SK-N-SH treated with all-trans-retinoic acid at 6 μM for 48 hours (cell line): Measurements from ENCODE around the gene STXBP2.

ENCODE experiments used
- ATAC-seq: fragments of 200-7000 bp; cut with Tn5 transposase; 3 replicates; pipeline ENCODE4 v1.9.1; 2020; ENCODE audit warnings: mild to moderate bottlenecking, moderate library complexity
- CREB5 ChIP-seq: fragments of 250-450 bp; sonication (Bioruptor Pico); IDR thresholded peaks from 2 replicates; pipeline ENCODE4 v1.5.1; 2020; ENCODE audit warnings: low read depth, mild to moderate bottlenecking, moderate library complexity
- GLIS3 ChIP-seq: fragments of 250-450 bp; sonication (Bioruptor Pico); IDR thresholded peaks from 2 replicates; pipeline ENCODE4 v1.5.0; 2020; ENCODE audit warnings: mild to moderate bottlenecking, moderate library complexity
- ISL1 ChIP-seq: fragments of 250-450 bp; sonication (Bioruptor Pico); IDR thresholded peaks from 2 replicates; pipeline ENCODE4 v2.1.2; 2022; ENCODE audit warnings: mild to moderate bottlenecking, moderate library complexity
- OSR1 ChIP-seq: fragments of 250-450 bp; sonication (Bioruptor Pico); IDR thresholded peaks from 2 replicates; pipeline ENCODE4 v1.8.0; 2022; ENCODE audit warnings: moderate library complexity, mild to moderate bottlenecking, inconsistent platforms
- POU6F1 ChIP-seq: fragments of 250-450 bp; sonication (Bioruptor Pico); IDR thresholded peaks from 2 replicates; pipeline ENCODE4 v1.8.0; 2021; ENCODE audit warnings: low read depth, mild to moderate bottlenecking, moderate library complexity, borderline replicate concordance
- PPARA ChIP-seq: fragments of 250-450 bp; sonication (Bioruptor Pico); IDR thresholded peaks from 2 replicates; pipeline ENCODE4 v1.5.0; 2020; ENCODE audit warnings: mild to moderate bottlenecking, borderline replicate concordance
- RARB ChIP-seq: fragments of 250-450 bp; sonication (Bioruptor Pico); IDR thresholded peaks from 2 replicates; pipeline ENCODE4 v1.8.0; 2021; ENCODE audit warnings: mild to moderate bottlenecking, moderate library complexity
- SNAI2 ChIP-seq: fragments of 250-450 bp; sonication (Bioruptor Pico); IDR thresholded peaks from 2 replicates; pipeline ENCODE4 v1.5.0; 2020; ENCODE audit warnings: mild to moderate bottlenecking, moderate library complexity
- TOX ChIP-seq: fragments of 250-450 bp; sonication (Bioruptor Pico); IDR thresholded peaks from 2 replicates; pipeline ENCODE4 v1.8.0; 2021; ENCODE audit warnings: mild to moderate bottlenecking, moderate library complexity, borderline replicate concordance
- TSHZ2 ChIP-seq: fragments of 250-450 bp; sonication (Bioruptor Pico); IDR thresholded peaks from 2 replicates; pipeline ENCODE4 v1.5.0; 2020; ENCODE audit warnings: mild to moderate bottlenecking, moderate library complexity
- ZNF565 ChIP-seq: fragments of 450-650 bp; formaldehyde crosslinking; conservative IDR thresholded peaks from 2 replicates; pipeline ENCODE4 v1.5.0; 2020; ENCODE audit warnings: low read depth, mild to moderate bottlenecking, moderate library complexity
- ZNF70 ChIP-seq: fragments of 450-650 bp; formaldehyde crosslinking; IDR thresholded peaks from 2 replicates; pipeline ENCODE4 v1.5.0; 2020; ENCODE audit warnings: mild to moderate bottlenecking, moderate library complexity
- ZNF8 ChIP-seq: fragments of 450-650 bp; formaldehyde crosslinking; IDR thresholded peaks from 2 replicates; pipeline ENCODE4 v1.5.0; 2020; ENCODE audit warnings: mild to moderate bottlenecking, moderate library complexity
- TF ChIP-seq, protein P1 (sequence below): fragments of 250-450 bp; sonication (Bioruptor Pico); IDR thresholded peaks from 2 replicates; pipeline ENCODE4 v1.8.0; 2020; ENCODE audit warnings: mild to moderate bottlenecking, moderate library complexity, borderline replicate concordance
- TF ChIP-seq, protein P2 (sequence below): fragments of 250-450 bp; sonication (Bioruptor Pico); IDR thresholded peaks from 2 replicates; pipeline ENCODE4 v1.5.1; 2021; ENCODE audit warnings: mild to moderate bottlenecking, moderate library complexity

STXBP2 gene

DNA sequence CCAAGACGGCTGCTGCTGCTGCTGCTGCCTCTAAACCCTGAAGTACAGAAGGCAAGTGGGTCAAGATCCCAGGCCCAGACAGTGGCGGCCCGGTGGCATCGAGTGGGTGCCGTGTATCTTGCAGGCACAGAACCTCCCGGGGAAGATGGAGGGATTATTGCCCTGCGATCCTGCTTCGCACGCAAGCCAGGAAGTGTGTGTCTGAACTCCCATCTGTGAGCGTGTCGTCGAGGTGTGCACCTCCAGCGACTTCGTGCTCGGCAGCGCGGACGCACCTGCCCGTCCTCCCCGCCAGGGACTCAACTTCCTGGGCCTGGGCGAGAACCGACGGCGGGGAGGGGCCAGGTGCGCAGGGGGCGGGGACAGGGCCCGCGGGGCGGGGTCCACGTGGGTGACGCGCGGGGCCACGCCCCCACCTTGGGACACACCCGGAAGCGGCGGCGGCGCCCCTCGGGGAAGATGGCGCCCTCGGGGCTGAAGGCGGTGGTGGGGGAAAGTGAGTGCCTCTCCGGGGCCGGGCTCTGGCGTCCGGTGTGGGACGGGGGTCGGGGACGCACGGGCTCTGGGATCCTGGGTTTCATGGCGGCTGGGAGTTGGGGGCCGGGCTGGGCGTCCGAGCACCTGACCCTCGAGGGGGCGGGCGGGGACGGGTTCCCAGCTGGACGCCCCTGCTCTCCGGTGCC is at the start of gene STXBP2:
TSS of gene STXBP2 (plus strand) at position 420 of the 683 bp plus-strand sequence. CDS start at position 460, 40 bp downstream.
- no peak; the same call in 1 of the 3 replicates for ATAC-seq
- TF ChIP-seq ZNF8 (CRISPR knock-in tag), result no peak
- no peak for TF ChIP-seq RARB (CRISPR knock-in tag)
- no peak for TF ChIP-seq GLIS3 (CRISPR knock-in tag)
- TF ChIP-seq TSHZ2 (CRISPR knock-in tag), result no peak
- TF ChIP-seq TOX (CRISPR knock-in tag), result no peak
- no peak for TF ChIP-seq SNAI2
- no peak for TF ChIP-seq POU6F1 (CRISPR knock-in tag)
- TF ChIP-seq, protein P1, sequence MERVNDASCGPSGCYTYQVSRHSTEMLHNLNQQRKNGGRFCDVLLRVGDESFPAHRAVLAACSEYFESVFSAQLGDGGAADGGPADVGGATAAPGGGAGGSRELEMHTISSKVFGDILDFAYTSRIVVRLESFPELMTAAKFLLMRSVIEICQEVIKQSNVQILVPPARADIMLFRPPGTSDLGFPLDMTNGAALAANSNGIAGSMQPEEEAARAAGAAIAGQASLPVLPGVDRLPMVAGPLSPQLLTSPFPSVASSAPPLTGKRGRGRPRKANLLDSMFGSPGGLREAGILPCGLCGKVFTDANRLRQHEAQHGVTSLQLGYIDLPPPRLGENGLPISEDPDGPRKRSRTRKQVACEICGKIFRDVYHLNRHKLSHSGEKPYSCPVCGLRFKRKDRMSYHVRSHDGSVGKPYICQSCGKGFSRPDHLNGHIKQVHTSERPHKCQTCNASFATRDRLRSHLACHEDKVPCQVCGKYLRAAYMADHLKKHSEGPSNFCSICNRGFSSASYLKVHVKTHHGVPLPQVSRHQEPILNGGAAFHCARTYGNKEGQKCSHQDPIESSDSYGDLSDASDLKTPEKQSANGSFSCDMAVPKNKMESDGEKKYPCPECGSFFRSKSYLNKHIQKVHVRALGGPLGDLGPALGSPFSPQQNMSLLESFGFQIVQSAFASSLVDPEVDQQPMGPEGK (CRISPR knock-in tag), result no peak
- TF ChIP-seq, protein P2, sequence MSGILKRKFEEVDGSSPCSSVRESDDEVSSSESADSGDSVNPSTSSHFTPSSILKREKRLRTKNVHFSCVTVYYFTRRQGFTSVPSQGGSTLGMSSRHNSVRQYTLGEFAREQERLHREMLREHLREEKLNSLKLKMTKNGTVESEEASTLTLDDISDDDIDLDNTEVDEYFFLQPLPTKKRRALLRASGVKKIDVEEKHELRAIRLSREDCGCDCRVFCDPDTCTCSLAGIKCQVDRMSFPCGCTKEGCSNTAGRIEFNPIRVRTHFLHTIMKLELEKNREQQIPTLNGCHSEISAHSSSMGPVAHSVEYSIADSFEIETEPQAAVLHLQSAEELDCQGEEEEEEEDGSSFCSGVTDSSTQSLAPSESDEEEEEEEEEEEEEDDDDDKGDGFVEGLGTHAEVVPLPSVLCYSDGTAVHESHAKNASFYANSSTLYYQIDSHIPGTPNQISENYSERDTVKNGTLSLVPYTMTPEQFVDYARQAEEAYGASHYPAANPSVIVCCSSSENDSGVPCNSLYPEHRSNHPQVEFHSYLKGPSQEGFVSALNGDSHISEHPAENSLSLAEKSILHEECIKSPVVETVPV (CRISPR knock-in tag), result no peak

DNA sequence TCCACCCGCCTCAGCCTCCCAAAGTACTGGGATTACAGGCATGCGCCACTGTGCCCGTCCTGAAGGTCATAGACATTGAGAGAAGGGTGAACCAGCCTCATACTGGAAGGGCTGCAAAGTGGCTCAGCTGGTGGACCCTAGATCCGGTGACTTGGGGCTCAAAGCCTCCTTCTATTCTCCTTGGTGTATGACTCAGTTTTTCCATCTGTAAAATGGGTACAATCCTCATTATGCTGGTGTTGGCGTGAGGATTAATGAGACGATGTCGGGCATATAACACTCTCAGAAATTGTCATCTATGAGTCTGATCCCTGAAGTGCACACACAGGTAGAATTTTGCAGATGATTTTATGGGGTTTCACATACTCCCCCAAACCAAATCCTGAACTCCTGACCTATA is 47.1 kb upstream of the STXBP2 start:
- no peak for TF ChIP-seq ISL1 (CRISPR knock-in tag)
- no peak for TF ChIP-seq RARB (CRISPR knock-in tag)
- no peak for TF ChIP-seq ZNF565 (CRISPR knock-in tag)
- TF ChIP-seq, protein P2 (CRISPR knock-in tag), result no peak
- no peak for TF ChIP-seq ZNF70 (CRISPR knock-in tag)
- TF ChIP-seq SNAI2, result no peak
- TF ChIP-seq, protein P1 (CRISPR knock-in tag), result no peak
- no peak for TF ChIP-seq PPARA (CRISPR knock-in tag)
- TF ChIP-seq OSR1, result no peak
- TF ChIP-seq ZNF8 (CRISPR knock-in tag), result no peak
- no peak for TF ChIP-seq CREB5
- ATAC-seq, result no peak
